Stimulated activated CD8-positive, alpha-beta memory T cell treated with anti-CD3 and anti-CD28 coated beads, Interleukin-12 subunit alpha, Interleukin-12 subunit beta, amount 100 ng/mL, for 4 hours (primary cell): ENCODE measurements around the gene MAP2K6.

Experiments used
- DNase-seq: peaks from one replicate; pipeline ENCODE4 v3.0.0-alpha.2; 2020; ENCODE audit warnings: low read depth

MAP2K6 gene

GRCh38 chr17:69492410-69493071 lies 78.0 kb downstream of the MAP2K6 start:
- DNase-seq: no peak

GRCh38 chr17:69495787-69496186 lies 81.3 kb downstream of the MAP2K6 start:
- no peak for DNase-seq

- DNase-seq: no peak
Measured at GRCh38 chr17:69497161-69497560, 82.7 kb downstream of the MAP2K6 start.

GRCh38 chr17:69499318-69499717 lies 84.8 kb downstream of the MAP2K6 start:
- DNase-seq: no peak

GRCh38 chr17:69500911-69501429 lies 86.5 kb downstream of the MAP2K6 start:
- DNase-seq: no peak

- DNase-seq: no peak
Measured at GRCh38 chr17:69501591-69502468, 87.3 kb downstream of the MAP2K6 start.

GRCh38 chr17:69503711-69504110 lies 89.2 kb downstream of the MAP2K6 start:
- no peak for DNase-seq

- no peak for DNase-seq
Measured at GRCh38 chr17:69505740-69506139, 91.2 kb downstream of the MAP2K6 start.

GRCh38 chr17:69506489-69506888 lies 92.0 kb downstream of the MAP2K6 start:
- no peak for DNase-seq

- DNase-seq: no peak
Measured at GRCh38 chr17:69508814-69509213, 94.3 kb downstream of the MAP2K6 start.

GRCh38 chr17:69511250-69511649 lies 96.8 kb downstream of the MAP2K6 start:
- DNase-seq: no peak

GRCh38 chr17:69512946-69513345 lies 98.4 kb downstream of the MAP2K6 start:
- DNase-seq: no peak

- DNase-seq: no peak
Measured at GRCh38 chr17:69516225-69516624, 101.7 kb downstream of the MAP2K6 start.

- no peak for DNase-seq
Measured at GRCh38 chr17:69516911-69517310, 102.4 kb downstream of the MAP2K6 start.

GRCh38 chr17:69518951-69519350 lies 104.5 kb downstream of the MAP2K6 start:
- no peak for DNase-seq

- no peak for DNase-seq
Measured at GRCh38 chr17:69523244-69523861, 108.9 kb downstream of the MAP2K6 start.

- no peak for DNase-seq
Measured at GRCh38 chr17:69524854-69525253, 110.4 kb downstream of the MAP2K6 start.

GRCh38 chr17:69525920-69526841 lies 111.7 kb downstream of the MAP2K6 start:
- DNase-seq: no peak

GRCh38 chr17:69528035-69528434 lies 113.5 kb downstream of the MAP2K6 start:
- no peak for DNase-seq

- DNase-seq: no peak
Measured at GRCh38 chr17:69533481-69534234, 119.2 kb downstream of the MAP2K6 start.

GRCh38 chr17:69534235-69534621 lies 119.7 kb downstream of the MAP2K6 start:
- DNase-seq: no peak
